ENCODE data around the gene FBXO31.
A peak's percentile ranks its signal among the peaks of the same experiment; 100 is the strongest.

The FBXO31 gene

DNA sequence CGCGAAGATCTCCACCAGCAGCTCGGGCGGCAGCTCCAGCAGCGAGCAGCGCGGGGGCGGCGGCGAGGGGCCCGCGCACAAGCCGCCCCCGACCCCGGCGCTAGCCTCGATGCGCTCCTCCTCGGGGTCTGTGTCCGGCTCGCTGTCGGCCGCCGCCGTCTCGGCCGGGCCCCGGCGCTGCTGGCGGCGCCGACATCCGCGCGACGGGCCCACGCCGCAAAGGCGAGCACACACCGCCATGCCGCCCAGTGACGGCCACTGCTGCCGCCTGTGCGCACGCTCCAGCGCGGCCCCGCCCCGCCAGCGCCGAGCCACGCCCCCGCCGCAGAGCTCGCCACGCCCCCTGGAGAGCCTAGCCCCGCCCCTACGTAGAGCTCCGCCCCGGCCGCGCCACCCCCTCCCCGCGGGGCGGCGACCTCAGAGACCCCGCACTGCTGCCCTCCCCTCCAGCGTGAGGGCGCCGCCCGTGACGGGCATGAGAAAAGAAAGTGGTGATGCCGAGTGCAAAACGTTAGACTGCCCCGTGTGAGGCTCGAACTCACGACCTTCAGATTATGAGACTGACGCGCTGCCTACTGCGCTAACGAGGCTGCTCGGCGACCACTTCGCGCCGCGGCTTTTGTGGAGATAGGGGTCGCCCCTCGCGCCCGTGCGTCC lies at the start of gene FBXO31:
Gene FBXO31 (minus strand): TSS at position 272 of the 657 bp plus-strand sequence. CDS start 32 bp downstream, at position 240.
- DNase-seq (ENCODE audit: low spot score) = peak; percentile 89

DNA sequence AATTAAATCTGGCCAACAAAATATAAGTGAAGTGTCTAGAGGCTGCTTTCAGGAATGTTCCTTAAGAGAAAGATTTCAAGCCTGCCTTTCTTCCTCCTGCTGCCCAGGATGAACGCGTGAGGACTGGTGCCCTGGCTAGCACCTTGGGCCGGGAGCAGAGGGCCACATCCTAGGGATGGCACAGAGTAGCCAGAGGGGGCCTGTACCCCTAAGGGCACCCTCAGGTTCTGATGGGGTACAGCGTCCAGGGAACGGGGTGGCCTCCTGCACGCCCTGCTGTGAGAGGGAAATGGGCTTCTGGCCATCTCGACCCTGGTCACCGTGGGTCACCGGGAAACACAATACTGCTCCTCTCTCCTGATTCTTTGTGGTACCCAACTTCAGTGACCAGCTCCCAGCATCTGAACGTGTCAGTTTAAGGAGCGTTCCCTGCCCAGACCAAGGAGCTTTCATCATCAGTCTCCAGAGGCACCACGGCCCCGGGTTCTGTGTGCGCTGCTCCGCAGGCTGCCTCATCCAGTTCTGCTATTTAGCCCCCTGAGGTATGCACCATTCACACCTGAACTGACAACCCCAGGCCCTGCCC lies 48.8 kb upstream of the FBXO31 start:
- no peak for DNase-seq (ENCODE audit: low spot score)

DNA sequence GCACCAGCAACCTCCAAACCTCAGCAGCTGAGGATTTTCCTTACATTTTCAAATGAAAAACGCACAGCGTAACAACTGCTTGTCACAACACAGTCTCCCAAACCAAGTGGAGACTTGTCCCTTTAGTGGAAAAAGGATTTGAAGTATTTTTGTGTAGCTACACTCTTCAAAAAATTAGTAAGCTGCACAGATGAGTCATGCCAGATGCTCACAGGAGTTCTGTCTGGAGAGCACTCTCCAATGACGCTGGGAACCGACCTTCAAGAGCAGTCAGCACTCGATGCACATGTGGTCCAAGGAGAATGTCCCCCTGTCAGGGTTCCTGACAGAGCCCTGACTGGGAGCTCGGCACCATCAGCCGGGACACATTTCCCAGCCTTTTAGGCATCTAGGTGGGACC lies 48.4 kb upstream of the FBXO31 start:
- peak; percentile 19 for DNase-seq (ENCODE audit: low spot score)

DNA sequence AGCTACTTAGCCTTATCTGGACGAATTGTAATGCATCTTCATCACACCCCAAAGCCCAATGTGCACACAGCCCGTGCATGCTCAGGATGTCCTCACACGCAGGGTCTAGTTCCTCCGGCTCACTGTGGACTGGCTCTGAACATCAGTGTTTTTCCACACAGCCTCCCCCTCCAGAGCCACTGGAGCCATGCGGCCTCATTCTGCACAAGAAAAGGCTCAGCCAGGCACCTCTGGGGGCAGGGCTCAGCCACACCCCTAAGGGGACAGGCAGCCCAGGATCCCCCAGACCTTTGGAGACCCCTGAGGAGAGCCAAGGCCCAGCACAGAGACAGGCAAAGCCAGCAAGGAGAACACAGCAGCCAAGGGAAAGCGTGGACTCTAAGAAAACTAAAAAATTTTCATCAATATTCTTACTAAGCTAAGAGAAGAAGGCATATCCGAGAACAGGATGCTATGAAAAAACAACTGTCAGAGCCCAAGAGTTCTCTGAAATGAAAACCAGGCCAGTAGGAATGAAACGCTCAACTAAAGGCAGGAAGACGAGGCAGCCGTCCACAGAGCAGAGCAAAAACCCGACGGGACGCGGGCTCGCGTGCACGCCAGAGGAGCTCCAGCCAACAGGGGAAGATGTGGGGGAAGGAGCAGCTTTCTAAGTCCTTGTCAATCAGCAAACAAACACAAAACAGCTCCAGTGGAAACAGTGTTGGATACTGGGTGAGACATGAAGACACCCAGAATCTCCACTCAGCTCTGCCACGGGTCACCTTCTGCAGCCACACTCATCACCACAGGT lies 43.0 kb upstream of the FBXO31 start:
- DNase-seq (ENCODE audit: low spot score) = no peak

DNA sequence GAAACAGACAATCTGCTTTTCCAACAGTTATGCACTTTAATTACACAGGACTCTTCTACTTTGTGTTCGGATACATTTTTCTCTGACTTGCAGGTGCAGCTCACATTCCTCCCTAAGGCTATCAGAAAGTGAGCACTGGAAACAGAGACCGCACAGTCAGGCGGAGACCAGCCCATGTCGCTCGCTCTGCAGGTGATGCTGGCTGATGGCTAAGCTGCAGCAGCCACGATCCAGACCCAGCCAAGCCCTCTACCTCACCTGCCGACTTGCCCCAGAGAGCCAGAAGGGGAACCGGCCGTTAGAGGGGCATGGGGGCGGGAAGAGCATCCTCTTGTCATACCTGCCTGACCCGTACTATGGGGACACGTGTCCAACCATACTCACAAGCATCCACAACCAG lies 42.4 kb upstream of the FBXO31 start:
- no peak for DNase-seq (ENCODE audit: low spot score)

DNA sequence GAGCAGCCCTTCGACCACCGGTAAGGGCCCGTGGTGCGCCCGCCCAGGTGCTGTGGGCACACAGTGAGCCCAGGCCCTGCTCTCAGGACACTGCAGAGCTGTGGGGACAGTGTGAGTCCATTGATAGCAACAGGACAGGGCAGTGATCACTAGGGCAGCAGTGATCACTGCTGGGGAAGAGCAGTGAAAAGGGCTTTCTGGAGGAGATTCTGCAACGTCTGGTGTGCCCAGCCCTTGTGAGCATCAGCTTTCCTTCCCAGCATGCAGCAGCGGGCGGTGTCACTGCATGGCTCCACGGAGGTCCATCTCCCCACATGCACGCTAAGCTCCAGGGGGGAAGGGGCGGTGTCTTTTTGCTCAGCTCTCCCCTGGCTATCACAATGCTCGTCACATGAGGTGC lies 40.7 kb upstream of the FBXO31 start:
- DNase-seq (ENCODE audit: low spot score) = no peak

DNA sequence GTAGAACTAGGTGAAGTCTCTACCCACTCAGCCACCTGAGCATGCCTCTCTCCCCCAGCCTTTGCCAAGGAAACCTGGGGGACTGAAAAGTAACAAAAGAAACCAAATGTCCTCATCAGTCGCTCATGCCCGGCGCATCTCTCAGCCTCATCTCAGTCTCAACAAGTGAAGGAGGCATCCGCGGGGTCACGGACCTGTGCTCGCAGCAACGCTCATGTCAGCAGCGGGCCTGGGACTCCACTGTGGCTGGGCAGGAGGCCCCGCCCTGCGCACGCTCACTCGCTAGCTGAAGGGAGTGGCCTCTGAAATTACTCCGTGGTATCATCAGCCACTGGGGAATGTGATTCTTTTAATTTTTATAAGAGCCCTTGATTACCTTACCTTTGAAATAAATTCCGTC lies 39.9 kb upstream of the FBXO31 start:
- DNase-seq (ENCODE audit: low spot score) = no peak

- no peak for DNase-seq (ENCODE audit: low spot score)
Measured at GRCh38 chr16:87422106-87422505, 38.5 kb upstream of the FBXO31 start.

DNA sequence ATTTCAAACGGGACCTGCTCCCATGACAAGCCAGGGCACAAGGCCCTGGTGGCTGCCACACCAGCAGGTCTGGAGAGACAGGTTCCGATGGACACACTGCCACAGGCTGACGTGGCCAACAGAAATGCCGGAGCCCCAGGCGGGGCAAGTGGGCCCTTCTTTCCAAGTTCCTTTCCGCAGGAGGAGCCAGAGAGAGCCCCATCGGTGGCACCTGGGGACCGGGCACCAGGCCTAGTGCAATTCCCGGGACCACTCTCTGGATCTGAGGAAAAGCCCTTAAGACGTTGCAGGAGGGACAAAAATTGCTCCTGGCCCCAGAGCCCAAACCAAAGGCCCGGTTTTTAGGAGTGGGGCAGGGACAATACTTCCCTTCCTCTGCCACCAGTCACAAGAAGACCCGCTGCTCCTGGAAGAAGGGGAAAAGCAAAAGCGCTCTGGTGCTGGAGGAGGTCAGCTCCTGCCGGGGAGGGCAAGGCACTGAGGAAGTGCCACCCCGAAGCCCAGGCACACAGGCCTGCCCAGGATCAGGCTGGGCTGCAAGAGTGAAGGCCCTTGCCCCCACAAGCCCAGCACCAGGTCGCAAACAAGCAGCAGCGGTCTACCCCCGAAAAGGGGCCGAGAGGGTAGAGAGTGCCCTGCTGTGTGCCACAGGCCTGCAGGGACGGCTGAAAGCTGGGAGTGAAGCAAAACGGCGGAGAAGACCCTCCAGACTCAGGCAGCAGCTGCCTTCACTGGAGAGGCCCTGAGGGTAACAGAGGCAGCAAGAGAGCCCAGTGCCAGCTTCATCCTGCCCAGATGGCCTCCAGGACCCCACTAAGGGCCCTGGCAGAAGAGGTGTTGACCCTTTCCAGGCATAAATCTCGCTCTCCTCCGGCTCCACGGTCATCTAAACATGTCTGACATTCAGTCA lies 37.7 kb upstream of the FBXO31 start:
- DNase-seq (ENCODE audit: low spot score) = no peak

DNA sequence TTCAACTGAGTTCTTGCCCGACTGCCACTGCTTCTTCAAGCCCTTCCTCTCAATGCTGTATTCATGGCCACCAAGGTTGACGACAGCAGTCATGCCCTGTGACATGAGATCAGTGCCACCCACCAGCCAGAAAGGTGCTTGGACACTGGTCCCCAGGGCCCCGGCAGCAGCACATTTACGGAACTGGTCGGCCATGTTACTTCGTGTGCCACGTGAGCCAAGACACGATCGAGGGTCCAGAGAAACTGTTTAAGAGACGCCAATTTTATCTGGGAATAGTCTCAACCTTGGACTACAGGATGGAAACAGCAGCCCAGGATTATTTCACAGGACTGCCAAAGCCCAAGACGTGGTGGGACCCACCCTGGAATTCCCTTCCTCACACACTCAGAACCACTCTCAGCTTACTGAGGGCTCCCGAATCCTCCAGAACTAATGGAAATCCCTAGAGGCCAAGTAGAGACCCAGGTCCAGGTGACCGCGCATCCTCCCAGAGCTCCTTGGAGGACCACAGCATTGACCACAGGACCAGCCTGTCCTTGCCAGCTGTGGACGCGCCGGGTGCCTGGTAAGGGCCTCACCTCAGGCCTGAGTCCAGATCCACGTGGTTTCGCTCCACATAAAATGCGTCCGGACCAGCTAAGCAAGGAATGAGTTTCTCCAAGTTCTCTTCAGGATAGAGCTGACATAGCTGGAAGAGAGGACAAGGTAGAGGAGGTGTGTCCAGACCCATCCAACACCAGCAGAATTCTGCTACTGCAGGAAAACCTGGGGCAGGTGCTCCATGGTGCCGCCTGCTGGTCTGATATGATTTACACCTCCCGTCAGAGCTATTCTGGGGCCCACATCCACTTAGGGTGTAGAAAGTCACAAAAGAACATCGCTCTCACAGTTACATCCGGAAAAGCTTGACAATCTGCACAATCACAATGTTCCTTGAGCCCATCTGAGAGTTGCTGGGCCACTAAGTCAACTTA lies 36.7 kb upstream of the FBXO31 start:
- DNase-seq (ENCODE audit: low spot score) = no peak

DNA sequence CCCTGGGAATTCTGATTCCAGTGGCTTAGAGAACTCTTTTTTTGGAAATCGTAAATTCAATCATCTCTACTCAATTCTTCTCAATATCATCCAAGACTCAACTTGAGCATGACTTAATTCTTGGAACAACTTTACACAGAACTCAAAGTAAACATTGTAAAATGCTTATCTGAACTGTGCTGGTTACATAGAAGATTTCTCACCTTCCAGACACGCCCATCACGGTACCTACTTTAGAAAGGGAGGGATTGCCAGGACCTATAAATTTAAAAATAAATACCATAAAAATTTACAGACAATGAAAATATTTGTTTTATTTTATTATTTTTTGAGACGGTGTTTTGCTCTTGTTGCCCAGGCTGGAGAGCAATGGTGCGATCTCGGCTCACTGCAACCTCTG lies 35.1 kb upstream of the FBXO31 start:
- DNase-seq (ENCODE audit: low spot score) = no peak

GRCh38 chr16:87418216-87418615 lies 34.6 kb upstream of the FBXO31 start:
- DNase-seq (ENCODE audit: low spot score) = no peak

GRCh38 chr16:87417528-87417910 lies 33.9 kb upstream of the FBXO31 start:
- no peak for DNase-seq (ENCODE audit: low spot score)

DNA sequence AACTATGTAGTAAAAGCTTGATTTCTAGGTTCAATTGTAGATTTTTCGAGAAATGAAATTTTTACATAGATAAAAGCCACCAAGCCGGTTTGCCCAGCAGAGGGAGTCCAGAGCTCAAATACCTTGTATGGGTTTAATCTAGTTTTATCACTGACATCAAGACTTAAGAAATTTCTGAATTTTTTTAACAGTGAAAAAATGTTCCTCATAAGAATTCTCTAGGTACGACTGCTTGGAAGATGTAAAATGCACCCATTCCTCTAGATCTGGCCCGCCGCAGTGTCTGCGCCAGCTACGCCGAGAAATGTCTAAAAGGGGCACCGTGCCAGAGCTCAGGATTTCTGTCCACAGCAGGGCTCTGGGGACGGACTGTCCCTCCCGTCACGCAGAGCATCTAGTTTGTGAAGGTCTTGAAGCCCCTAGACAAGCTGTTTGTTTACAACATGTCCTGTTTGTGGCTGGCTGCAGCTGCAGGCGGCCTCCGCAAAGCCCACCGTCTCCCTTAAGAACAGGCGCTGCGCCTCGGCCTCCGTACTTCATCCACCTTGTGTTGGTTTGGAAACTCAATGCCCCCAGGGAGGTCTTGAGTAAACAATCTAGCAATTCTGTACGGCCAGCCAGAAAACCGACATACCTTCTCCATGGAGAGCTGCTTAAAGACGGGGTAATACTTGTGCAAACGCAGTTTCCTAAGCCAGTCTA lies 33.4 kb upstream of the FBXO31 start:
- DNase-seq (ENCODE audit: low spot score) = peak; percentile 46

GRCh38 chr16:87415441-87415840 lies 31.9 kb upstream of the FBXO31 start:
- DNase-seq (ENCODE audit: low spot score) = no peak

DNA sequence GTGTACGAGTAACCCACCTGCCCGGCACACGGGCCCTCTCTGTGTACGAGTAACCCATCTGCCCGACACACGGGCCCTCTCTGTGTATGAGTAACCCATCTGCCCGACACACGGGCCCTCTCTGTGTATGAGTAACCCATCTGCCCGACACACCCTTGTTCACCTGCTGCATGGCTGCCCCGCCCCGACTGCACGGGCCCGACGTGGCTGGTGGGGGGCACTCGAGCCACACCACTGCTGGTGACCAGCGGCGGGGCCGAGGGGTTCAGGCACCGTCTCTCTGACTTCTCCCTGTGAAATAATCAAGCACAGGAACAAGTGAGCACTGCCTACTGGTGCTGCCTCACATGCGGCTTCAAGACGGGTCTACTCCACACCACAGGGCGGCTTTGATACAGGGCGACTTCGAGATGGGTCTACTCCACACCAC lies 30.7 kb upstream of the FBXO31 start:
- DNase-seq (ENCODE audit: low spot score) = no peak

GRCh38 chr16:87412996-87413421 lies 29.4 kb upstream of the FBXO31 start:
- DNase-seq (ENCODE audit: low spot score) = no peak

- DNase-seq (ENCODE audit: low spot score) = no peak
Measured at GRCh38 chr16:87412371-87412995, 28.9 kb upstream of the FBXO31 start.

DNA sequence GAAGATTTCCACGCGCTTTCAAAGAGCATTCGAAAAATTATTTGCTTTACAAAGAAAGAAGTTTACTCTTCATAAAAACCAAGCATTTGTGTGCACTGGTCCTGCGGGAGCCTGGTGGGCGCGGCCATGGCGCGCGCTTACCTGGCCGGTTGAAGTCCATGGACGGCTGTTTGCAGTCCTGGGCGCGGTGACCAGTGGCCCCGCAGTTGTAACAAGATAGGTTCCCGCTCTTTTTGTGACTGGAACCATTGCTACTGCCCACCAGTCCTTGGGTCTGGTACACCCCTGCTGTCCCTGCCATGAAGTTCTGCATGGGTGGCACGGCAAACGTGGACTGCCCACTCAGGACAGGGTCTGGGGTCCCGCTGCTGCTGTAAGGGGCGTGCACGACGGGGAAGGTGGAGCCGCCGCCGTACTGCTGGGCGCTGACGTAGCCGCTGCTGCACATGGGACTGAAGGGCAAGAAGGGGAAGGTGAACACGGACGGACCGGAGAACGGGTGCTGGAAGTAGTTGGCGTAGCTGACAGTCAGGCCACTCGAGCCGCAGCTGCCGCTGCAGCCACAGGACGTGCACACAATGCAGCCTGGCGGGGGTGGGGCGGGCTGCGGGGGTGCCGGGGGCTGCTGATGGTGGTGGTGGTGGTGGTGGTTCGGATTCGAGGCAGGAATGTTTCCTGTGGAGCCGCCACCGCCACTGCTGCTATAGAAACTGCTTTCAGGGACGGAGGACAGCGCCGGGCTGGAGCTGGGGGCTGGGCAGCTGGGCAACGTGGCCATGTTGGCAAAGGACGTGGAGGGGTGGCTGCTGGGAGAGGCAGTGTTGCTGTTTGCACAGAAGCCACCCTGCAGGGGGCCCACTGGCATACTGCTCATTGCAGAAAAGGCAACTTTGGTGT lies 28.0 kb upstream of the FBXO31 start:
- DNase-seq (ENCODE audit: low spot score) = no peak
